Suprapubic skin (tissue), 4 donors: Measurements from ENCODE around the gene AGAP3. TPM values are rescaled to one million over a fixed set of nuclear protein-coding genes. Genes with fewer than 3 reads are reported as not detected.
A peak's percentile ranks its signal among the peaks of the same experiment; 100 is the strongest.

Experiments used
- DNase-seq, 2 donors: peaks; one replicate each; pipeline ENCODE4 v3.0.0-alpha.2; 2019; ENCODE audit warnings: low spot score in 2 of 2
- H3K27ac ChIP-seq: fragments of 200-600 bp; sonication (generic); one replicate; pipeline ENCODE4 v1.5.1; 2019
- H3K27me3 ChIP-seq: fragments of 200-600 bp; sonication (generic); one replicate; pipeline ENCODE4 v1.5.1; 2019
- H3K36me3 ChIP-seq: fragments of 200-600 bp; sonication (generic); one replicate; pipeline ENCODE4 v1.5.1; 2019
- H3K4me1 ChIP-seq: fragments of 200-600 bp; sonication (generic); one replicate; pipeline ENCODE4 v1.5.1; 2019
- H3K4me3 ChIP-seq: fragments of 200-600 bp; sonication (generic); one replicate; pipeline ENCODE4 v1.5.1; 2019; ENCODE audit warnings: mild to moderate bottlenecking
- H3K9me3 ChIP-seq: fragments of 200-600 bp; sonication (generic); one replicate; pipeline ENCODE4 v1.5.1; 2019
- CTCF ChIP-seq, 2 donors: fragments of 200-600 bp in 1 of 2; fragments of 450-650 bp in 1 of 2; sonication (generic) in 1 of 2; IDR thresholded peaks; one replicate each; pipeline ENCODE4 v1.5.1; 2016 to 2019; ENCODE audit warnings: antibody characterized with exemption in 2 of 2, mild to moderate bottlenecking in 1 of 2, moderate library complexity in 1 of 2
- EP300 ChIP-seq: sonication (generic); formaldehyde crosslinking; IDR thresholded peaks from one replicate; pipeline ENCODE4 v1.6.1; 2017; ENCODE audit warnings: antibody characterized with exemption
- POLR2A ChIP-seq, 2 donors: fragments of 450-650 bp; IDR thresholded peaks; one replicate each; pipeline ENCODE4 v1.6.1; 2017; ENCODE audit warnings: antibody characterized with exemption in 2 of 2, mild to moderate bottlenecking in 2 of 2, moderate library complexity in 2 of 2
- POLR2AphosphoS5 ChIP-seq, 3 donors: sonication (generic); formaldehyde crosslinking; IDR thresholded peaks; one replicate each; pipeline ENCODE4 v1.6.1; 2017; ENCODE audit warnings: antibody characterized with exemption in 3 of 3
- WGBS: methylation state at CpG from one replicate; pipeline ENCODE4 v1.1.5; 2018; 5-methylcytosine and 5-hydroxymethylcytosine counted together
- total RNA-seq, 4 donors: library from RNA; depleted of rRNA; stranded (reverse); fragments of >200 nt; gene quantifications; one replicate each; pipeline ENCODE4 v1.1.0, GENCODE V29; 2016

The AGAP3 gene
- total RNA-seq, 4 donors from 2014 or later, result 126 to 162 (median 134) TPM

GRCh38 chr7:151114151-151115090 is 28.1 kb downstream of the AGAP3 start:
- no peak for DNase-seq
- 81% methylated on average over 10 of the region's 101 CpGs for WGBS
- H3K36me3 ChIP-seq, result peaks cover 19% of the 10 kb centered on the region
- no peaks in the 10 kb centered on the region for H3K27me3 ChIP-seq
- H3K9me3 ChIP-seq, result no peaks in the 10 kb centered on the region
- TF ChIP-seq CTCF (IDR thresholded peaks at IDR 0.05) (no peak), EP300 (no peak), POLR2A (IDR thresholded peaks at IDR 0.05) (no peak), POLR2AphosphoS5 (IDR thresholded peaks at IDR 0.05) (no peak)
- H3K4me1 ChIP-seq, result peaks cover 60% of the 10 kb centered on the region
- peak overlapping the region; percentile 87 for H3K27ac ChIP-seq
- H3K4me3 ChIP-seq, result peak overlapping the region; percentile 55

- WGBS, result 1% methylated on average over 25 of the region's 114 CpGs
- no peaks in the 10 kb centered on the region for H3K9me3 ChIP-seq
- peak overlapping the region; percentile 55 for H3K4me3 ChIP-seq
- H3K27me3 ChIP-seq, result no peaks in the 10 kb centered on the region
- no peak for TF ChIP-seq POLR2AphosphoS5 (IDR thresholded peaks at IDR 0.05)
- TF ChIP-seq CTCF (IDR thresholded peaks at IDR 0.05), result no peak
- TF ChIP-seq POLR2A (IDR thresholded peaks at IDR 0.05), result no peak
- TF ChIP-seq EP300, result no peak
- H3K36me3 ChIP-seq, result peaks cover 27% of the 10 kb centered on the region
- H3K4me1 ChIP-seq, result peaks cover 54% of the 10 kb centered on the region
- H3K27ac ChIP-seq, result peak overlapping the region; percentile 87
- DNase-seq, result no peak
Measured at GRCh38 chr7:151115121-151115835, 29.0 kb downstream of the AGAP3 start.

GRCh38 chr7:151115836-151116418 is 29.7 kb downstream of the AGAP3 start:
- TF ChIP-seq POLR2A (IDR thresholded peaks at IDR 0.05), result peak in 1 of 2 donors; percentile 10
- TF ChIP-seq CTCF (IDR thresholded peaks at IDR 0.05), result no peak
- DNase-seq, result peak in 1 of 2 donors; percentile 84
- H3K4me1 ChIP-seq, result peaks cover 47% of the 10 kb centered on the region
- H3K36me3 ChIP-seq, result peaks cover 34% of the 10 kb centered on the region
- H3K27me3 ChIP-seq, result no peaks in the 10 kb centered on the region
- peak overlapping the region; percentile 55 for H3K4me3 ChIP-seq
- WGBS, result 74% methylated on average over 6 of the region's 14 CpGs
- H3K27ac ChIP-seq, result peak overlapping the region; percentile 87
- no peaks in the 10 kb centered on the region for H3K9me3 ChIP-seq

- Histone ChIP-seq H3K36me3 (peaks cover 43% of the 10 kb centered on the region), H3K4me3 (peak overlapping the region; percentile 55), H3K4me1 (peaks cover 42% of the 10 kb centered on the region), H3K27me3 (no peaks in the 10 kb centered on the region), H3K27ac (peak overlapping the region; percentile 87), H3K9me3 (no peaks in the 10 kb centered on the region)
- DNase-seq, result no peak
- TF ChIP-seq POLR2A (IDR thresholded peaks at IDR 0.05) (no peak), POLR2AphosphoS5 (IDR thresholded peaks at IDR 0.05) (no peak), CTCF (IDR thresholded peaks at IDR 0.05) (no peak), EP300 (no peak)
- 58% methylated on average over 25 of the region's 27 CpGs for WGBS
Measured at GRCh38 chr7:151116603-151117440, 30.5 kb downstream of the AGAP3 start.
